OCI-LY7 (cell line): ENCODE measurements around the gene GRIA1. TPM values are rescaled to one million over a fixed set of nuclear protein-coding genes. Genes with fewer than 3 reads are reported as not detected.

Experiments
- BruUV-seq: library from RNA; stranded (reverse); fragments of 400-500 nt; replicated peaks from 2 replicates; lab custom pipeline; 2021; lab: Mats Ljungman, UMichigan
- CTCF ChIA-PET: fragments of 300-600 bp; sonication (Branson Sonifier 250); formaldehyde crosslinking; loops from one replicate; lab custom pipeline; 2022; ENCODE audit warnings: antibody characterized with exemption; ENCODE audit not compliant: unreplicated experiment; lab: Charles Lee
- POLR2A ChIA-PET: fragments of 300-600 bp; sonication (Branson Sonifier 250); formaldehyde crosslinking; loops from one replicate; lab custom pipeline; 2022; ENCODE audit warnings: antibody characterized with exemption; lab: Charles Lee
- DNase-seq: peaks from one replicate; pipeline ENCODE4 v3.0.0-alpha.2; 2015; ENCODE audit warnings: low spot score
- H2AFZ ChIP-seq: fragments of 200-600 bp; sonication (generic), shearing (Covaris generic); 2 replicates; pipeline ENCODE4 v1.6.1; 2014; ENCODE audit warnings: mild to moderate bottlenecking, antibody characterized with exemption, low read length, moderate library complexity
- H3K27ac ChIP-seq: fragments of 200-600 bp; sonication (generic); 2 replicates; pipeline ENCODE4 v1.5.1; 2014; ENCODE audit warnings: mixed run types, low read depth, mild to moderate bottlenecking, moderate library complexity, low read length, inconsistent platforms; ENCODE audit not compliant: poor library complexity, severe bottlenecking
- H3K36me3 ChIP-seq: fragments of 200-600 bp; sonication (generic); 2 replicates; pipeline ENCODE4 v1.6.1; 2014; ENCODE audit warnings: mild to moderate bottlenecking, antibody characterized with exemption, low read length, moderate library complexity, mixed read lengths; ENCODE audit not compliant: insufficient read depth
- H3K4me1 ChIP-seq: fragments of 200-600 bp; sonication (generic); 2 replicates; pipeline ENCODE4 v1.5.1; 2014; ENCODE audit warnings: mild to moderate bottlenecking, low read length; ENCODE audit not compliant: insufficient read depth, poor library complexity, severe bottlenecking
- H3K4me2 ChIP-seq: fragments of 200-600 bp; sonication (generic); 2 replicates; pipeline ENCODE4 v1.6.1; 2014; ENCODE audit warnings: mild to moderate bottlenecking, low read length
- H3K4me3 ChIP-seq: fragments of 200-600 bp; sonication (generic); 2 replicates; pipeline ENCODE4 v1.5.1; 2014; ENCODE audit warnings: mild to moderate bottlenecking, low read depth, low read length; ENCODE audit not compliant: poor library complexity, severe bottlenecking
- H3K79me2 ChIP-seq: fragments of 200-600 bp; sonication (generic); 2 replicates; pipeline ENCODE4 v1.6.1; 2016; ENCODE audit warnings: low read depth, mild to moderate bottlenecking, low read length, moderate library complexity, mixed read lengths; ENCODE audit not compliant: insufficient read depth
- H3K9me2 ChIP-seq: fragments of 200-600 bp; sonication (generic); 2 replicates; pipeline ENCODE4 v1.6.1; 2016; ENCODE audit warnings: mild to moderate bottlenecking, low read length, mixed read lengths; ENCODE audit not compliant: insufficient read depth
- H3K9me3 ChIP-seq: fragments of 200-600 bp; sonication (generic); 2 replicates; pipeline ENCODE4 v1.6.1; 2014; ENCODE audit warnings: mild to moderate bottlenecking, mixed run types, low read length, mixed read lengths
- H4K20me1 ChIP-seq: fragments of 200-600 bp; sonication (generic); 2 replicates; pipeline ENCODE4 v1.6.1; 2014; ENCODE audit warnings: mild to moderate bottlenecking, antibody characterized with exemption, low read length, moderate library complexity, mixed read lengths; ENCODE audit not compliant: insufficient read depth
- EZH2phosphoT487 ChIP-seq: fragments of 200-600 bp; sonication (generic); IDR thresholded peaks from 2 replicates; pipeline ENCODE4 v1.6.1; 2018; ENCODE audit warnings: low read depth, borderline replicate concordance, mild to moderate bottlenecking, mixed run types, antibody characterized with exemption, low read length, moderate library complexity, mixed read lengths
- intact Hi-C: fragments of 100-400 bp; cut with micrococcal nuclease; formaldehyde crosslinking; loops from one replicate; pipeline ENCODE4 v1.10.0; 2022; ENCODE audit not compliant: unreplicated experiment
- total RNA-seq, 2 experiments: library from RNA; depleted of rRNA in 1 of 2; stranded (reverse); fragments of >200 nt in 1 of 2; shearing (Covaris generic) in 1 of 2; gene quantifications; 2 replicates each; pipeline ENCODE4 v1.2.3, GENCODE V29; 2014 to 2022
- TF ChIP-seq, protein P1 (sequence below): fragments of 200-600 bp; sonication (generic); conservative IDR thresholded peaks from 2 replicates; pipeline ENCODE4 v1.5.1; 2014; ENCODE audit warnings: mild to moderate bottlenecking, antibody characterized with exemption, low read length, moderate library complexity, mixed read lengths

The GRIA1 gene
- total RNA-seq, 2 experiments from 2014 or later, result not detected

DNA sequence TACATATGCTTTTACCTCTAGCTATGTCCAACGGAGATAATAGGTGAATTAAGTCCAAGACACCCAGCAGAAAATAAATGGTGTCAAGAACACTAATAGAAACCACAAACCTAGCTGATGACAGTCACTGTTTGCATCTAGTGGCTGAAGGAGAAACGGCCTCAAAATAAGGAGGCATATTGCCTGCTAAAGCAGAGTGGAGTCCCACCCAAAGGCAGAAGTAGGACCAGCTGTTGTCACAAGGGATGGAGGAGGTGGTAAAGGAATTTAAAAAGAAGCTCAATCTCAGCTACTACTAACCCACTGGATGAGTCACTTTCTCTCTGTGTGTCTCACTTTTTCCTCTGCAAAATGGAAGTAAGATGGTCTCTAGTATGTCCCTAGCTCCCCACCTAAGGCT lies 224.3 kb downstream of the GRIA1 start:
- H3K9me2 ChIP-seq, result no peaks in the 10 kb centered on the region
- H2AFZ ChIP-seq, result no peak overlapping the region
- intact Hi-C loops, result no loop called here
- H3K79me2 ChIP-seq, result no peaks in the 10 kb centered on the region
- H3K4me2 ChIP-seq, result no peak overlapping the region
- no peak for TF ChIP-seq EZH2phosphoT487
- TF ChIP-seq, protein P1, sequence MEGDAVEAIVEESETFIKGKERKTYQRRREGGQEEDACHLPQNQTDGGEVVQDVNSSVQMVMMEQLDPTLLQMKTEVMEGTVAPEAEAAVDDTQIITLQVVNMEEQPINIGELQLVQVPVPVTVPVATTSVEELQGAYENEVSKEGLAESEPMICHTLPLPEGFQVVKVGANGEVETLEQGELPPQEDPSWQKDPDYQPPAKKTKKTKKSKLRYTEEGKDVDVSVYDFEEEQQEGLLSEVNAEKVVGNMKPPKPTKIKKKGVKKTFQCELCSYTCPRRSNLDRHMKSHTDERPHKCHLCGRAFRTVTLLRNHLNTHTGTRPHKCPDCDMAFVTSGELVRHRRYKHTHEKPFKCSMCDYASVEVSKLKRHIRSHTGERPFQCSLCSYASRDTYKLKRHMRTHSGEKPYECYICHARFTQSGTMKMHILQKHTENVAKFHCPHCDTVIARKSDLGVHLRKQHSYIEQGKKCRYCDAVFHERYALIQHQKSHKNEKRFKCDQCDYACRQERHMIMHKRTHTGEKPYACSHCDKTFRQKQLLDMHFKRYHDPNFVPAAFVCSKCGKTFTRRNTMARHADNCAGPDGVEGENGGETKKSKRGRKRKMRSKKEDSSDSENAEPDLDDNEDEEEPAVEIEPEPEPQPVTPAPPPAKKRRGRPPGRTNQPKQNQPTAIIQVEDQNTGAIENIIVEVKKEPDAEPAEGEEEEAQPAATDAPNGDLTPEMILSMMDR, result no peak
- DNase-seq, result no peak
- H3K9me3 ChIP-seq, result no peaks in the 10 kb centered on the region
- H3K4me3 ChIP-seq, result no peak overlapping the region
- H3K36me3 ChIP-seq, result no peaks in the 10 kb centered on the region
- POLR2A ChIA-PET, result interaction anchor here (0.6 to 1.5 kb wide), 5 partner anchors 24 to 259 kb away, joined by 3 to 6 read pairs (median 4); no protein-coding TSS in a partner anchor
- CTCF ChIA-PET, result interaction anchor here (0.8 kb wide), 1 partner anchor 239 kb away, joined by 3 read pairs; no protein-coding TSS in a partner anchor
- H4K20me1 ChIP-seq, result no peaks in the 10 kb centered on the region
- H3K27ac ChIP-seq, result no peak overlapping the region
- H3K4me1 ChIP-seq, result peaks cover 7% of the 10 kb centered on the region
- no TSS peak for BruUV-seq

DNA sequence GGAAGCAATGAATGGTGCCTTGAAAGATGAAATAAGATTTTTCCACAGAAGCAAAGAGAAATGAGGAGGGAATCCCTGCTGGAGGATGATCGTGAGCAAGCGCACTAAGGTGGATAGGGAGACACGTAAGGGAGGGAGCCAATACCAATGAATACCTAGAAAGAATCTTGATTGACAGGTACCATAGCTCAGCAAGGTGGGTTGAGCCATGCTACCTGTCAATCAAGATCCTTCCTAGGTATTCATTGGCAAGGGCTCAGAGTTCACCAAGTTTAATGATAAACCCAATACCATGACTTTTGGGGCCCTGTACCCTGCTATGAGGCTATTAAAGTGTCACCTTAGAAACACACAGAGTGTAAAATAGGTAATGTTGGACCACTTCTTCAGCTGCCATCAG lies 226.8 kb downstream of the GRIA1 start:
- Histone ChIP-seq H4K20me1 (no peaks in the 10 kb centered on the region), H3K4me2 (no peak overlapping the region), H3K4me1 (no peaks in the 10 kb centered on the region), H3K36me3 (no peaks in the 10 kb centered on the region), H3K4me3 (no peak overlapping the region), H3K27ac (no peak overlapping the region), H3K9me2 (no peaks in the 10 kb centered on the region), H3K9me3 (no peaks in the 10 kb centered on the region), H2AFZ (no peak overlapping the region), H3K79me2 (no peaks in the 10 kb centered on the region)
- ChIA-PET CTCF (no interaction called here), POLR2A (no interaction called here)
- BruUV-seq, result no TSS peak
- TF ChIP-seq EZH2phosphoT487, result no peak
- TF ChIP-seq, protein P1, result no peak
- no peak for DNase-seq
- intact Hi-C loops, result no loop called here

GRCh38 chr5:153718713-153719112 lies 228.2 kb downstream of the GRIA1 start:
- Histone ChIP-seq H4K20me1 (no peaks in the 10 kb centered on the region), H3K4me1 (no peaks in the 10 kb centered on the region), H3K4me3 (no peak overlapping the region), H2AFZ (no peak overlapping the region), H3K4me2 (no peak overlapping the region), H3K27ac (no peak overlapping the region), H3K36me3 (no peaks in the 10 kb centered on the region), H3K9me3 (no peaks in the 10 kb centered on the region), H3K79me2 (no peaks in the 10 kb centered on the region), H3K9me2 (no peaks in the 10 kb centered on the region)
- POLR2A ChIA-PET, result no interaction called here
- no TSS peak for BruUV-seq
- intact Hi-C loops, result no loop called here
- no peak for TF ChIP-seq EZH2phosphoT487
- TF ChIP-seq, protein P1, result no peak
- CTCF ChIA-PET, result no interaction called here
- no peak for DNase-seq
